Activated CD8-positive, alpha-beta memory T cell treated with anti-CD3 and anti-CD28 coated beads, Interleukin-2, amount 50 U/mL, for 24 hours (primary cell): ENCODE data around the gene RSKR.
"Not testable (repeated sequence)": the region's sequence is repeated elsewhere in the genome, so short reads cannot be mapped to it uniquely, and the experiment has no call there.

Experiments
- DNase-seq: peaks from one replicate; pipeline ENCODE4 v3.0.0-alpha.2; 2020; ENCODE audit errors: extremely low read depth

The RSKR gene

DNA sequence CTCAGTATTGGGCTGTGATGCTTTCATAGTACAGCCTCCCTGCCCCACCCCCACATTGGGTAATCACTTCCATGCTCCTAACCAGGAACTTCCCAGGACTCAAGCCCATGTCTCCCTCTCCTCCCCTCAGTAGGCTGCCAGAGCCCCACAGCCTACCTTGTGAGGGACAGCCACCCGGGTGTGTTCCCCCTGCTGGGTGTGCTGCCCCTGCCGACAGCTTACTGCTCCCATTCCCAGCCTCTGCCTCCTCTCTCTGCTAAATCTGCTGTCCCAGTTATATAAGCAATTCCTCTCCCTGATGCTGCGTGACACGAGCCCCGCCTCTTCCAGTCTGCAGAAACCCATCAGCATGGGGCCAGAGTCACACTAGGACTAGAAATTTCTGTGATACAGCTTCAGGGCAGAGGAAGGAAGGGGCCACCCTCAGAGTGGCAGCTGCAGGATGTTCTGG, at the start of gene RSKR:
Gene RSKR (minus strand): TSS at position 255 of the 451 bp plus-strand sequence. CDS start 24 bp downstream, at position 231.
- DNase-seq: no peak

- DNase-seq: no peak
Measured at GRCh38 chr17:28663723-28664122, 49.7 kb upstream of the RSKR start.

DNA sequence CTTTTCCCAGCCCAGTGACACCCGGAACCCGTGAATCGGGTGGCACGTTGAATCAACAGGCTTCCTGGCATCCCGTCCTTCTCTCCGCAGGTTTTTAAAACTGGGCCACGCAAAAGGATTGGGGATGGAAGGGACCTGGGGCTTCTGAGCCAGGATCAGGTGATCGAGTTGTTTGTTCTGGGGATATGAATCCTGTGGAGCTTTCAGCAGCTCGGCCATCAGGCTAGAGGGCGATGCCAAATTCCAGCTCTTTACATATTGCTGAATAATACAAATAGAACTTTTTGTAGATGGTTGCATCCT, 48.5 kb upstream of the RSKR start:
- DNase-seq: no peak

- peak; percentile 94 for DNase-seq
Measured at GRCh38 chr17:28661635-28662526, 47.9 kb upstream of the RSKR start, which contains the start of the genes SDF2 and SUPT6H. Gene SDF2, minus strand, starts transcription at chr17:28661906. Its CDS starts 30 bp downstream, at chr17:28661876. Gene SUPT6H, plus strand, starts transcription at chr17:28662205. Its CDS starts 11,197 bp downstream, at chr17:28673402.

GRCh38 chr17:28659497-28659881, 45.5 kb upstream of the RSKR start:
- not testable (repeated sequence) for DNase-seq

DNA sequence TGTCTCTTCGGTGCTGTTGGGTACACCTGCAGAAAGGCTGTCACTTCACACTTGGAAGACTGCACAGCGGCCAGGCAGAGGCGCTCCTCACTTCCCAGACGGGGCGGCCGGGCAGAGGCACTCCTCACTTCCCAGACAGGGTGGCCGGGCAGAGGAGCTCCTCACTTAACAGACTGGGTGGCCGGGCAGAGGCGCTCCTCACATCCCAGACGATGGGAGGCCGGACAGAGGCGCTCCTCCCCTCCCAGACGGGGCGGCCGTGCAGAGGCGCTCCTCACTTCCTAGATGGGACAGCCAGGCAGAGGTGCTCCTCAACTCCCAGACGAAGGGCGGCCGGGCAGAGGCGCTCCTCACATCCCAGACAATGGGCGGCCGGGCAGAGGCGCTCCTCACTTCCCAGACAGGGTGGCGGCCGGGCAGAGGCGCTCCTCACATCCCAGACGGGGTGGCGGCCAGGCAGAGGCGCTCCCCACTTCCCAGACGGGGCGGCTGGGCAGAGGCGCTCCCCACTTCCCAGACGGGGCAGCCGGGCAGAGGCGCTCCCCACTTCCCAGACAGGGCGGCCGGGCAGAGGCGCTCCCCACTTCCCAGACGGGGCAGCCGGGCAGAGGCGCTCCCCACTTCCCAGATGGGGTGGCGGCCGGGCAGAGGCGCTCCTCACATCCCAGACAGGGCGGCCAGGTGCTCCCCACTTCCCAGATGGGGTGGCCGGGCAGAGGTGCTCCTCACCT, 44.9 kb upstream of the RSKR start:
- not testable (repeated sequence) for DNase-seq

GRCh38 chr17:28658342-28658741, 44.4 kb upstream of the RSKR start:
- DNase-seq: not testable (repeated sequence)

GRCh38 chr17:28657756-28658155, 43.8 kb upstream of the RSKR start:
- no peak for DNase-seq

GRCh38 chr17:28655160-28655559, 41.2 kb upstream of the RSKR start:
- no peak for DNase-seq

DNA sequence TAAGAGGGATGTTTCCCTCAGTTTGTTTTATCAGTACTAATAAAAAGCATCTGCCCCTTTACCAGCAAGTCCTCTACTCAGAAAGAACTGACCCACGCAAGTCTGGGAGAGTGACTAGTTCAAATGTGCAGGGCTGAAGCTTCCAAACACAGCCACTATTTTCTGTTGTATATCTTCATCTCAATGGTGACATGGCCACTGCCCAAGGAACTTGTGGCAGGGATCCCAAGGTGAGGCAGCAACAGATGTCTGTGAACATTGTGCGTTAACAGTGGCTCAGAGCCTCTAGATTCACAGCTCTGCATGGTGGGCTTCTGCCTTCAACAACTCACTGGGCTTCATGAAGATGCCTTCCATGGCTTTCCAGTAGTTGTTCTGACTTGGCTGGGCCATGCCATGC, 34.7 kb upstream of the RSKR start:
- DNase-seq: no peak

GRCh38 chr17:28646039-28646754, 32.2 kb upstream of the RSKR start:
- no peak for DNase-seq

DNA sequence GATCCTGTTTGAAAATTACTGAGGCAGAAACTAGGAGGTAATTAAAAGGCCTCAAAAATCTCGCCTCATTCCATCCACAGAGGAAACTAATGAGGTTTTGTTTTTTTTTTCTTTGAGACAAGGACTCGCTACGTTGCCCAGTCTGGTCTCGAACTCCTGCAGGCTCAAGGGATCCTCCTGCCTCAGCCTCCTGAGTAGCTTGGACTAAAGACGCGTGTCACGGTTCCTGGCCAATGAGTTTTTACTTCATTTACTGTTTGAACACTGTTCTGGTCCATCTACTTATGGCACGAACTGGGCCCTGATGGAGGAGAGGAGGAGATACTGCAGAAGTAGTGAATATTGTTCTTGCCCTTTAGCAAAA, 31.6 kb upstream of the RSKR start:
- no peak for DNase-seq

GRCh38 chr17:28644787-28645575, 31.0 kb upstream of the RSKR start, which contains the start of gene BLTP2:
Gene BLTP2, minus strand, starts transcription at chr17:28645158. Its CDS starts 102 bp downstream, at chr17:28645056.
- DNase-seq: peak; percentile 82

GRCh38 chr17:28643983-28644786, 30.2 kb upstream of the RSKR start:
- DNase-seq: no peak

- DNase-seq: no peak
Measured at GRCh38 chr17:28641579-28641978, 27.6 kb upstream of the RSKR start.

GRCh38 chr17:28635506-28635905, 21.5 kb upstream of the RSKR start:
- DNase-seq: no peak

DNA sequence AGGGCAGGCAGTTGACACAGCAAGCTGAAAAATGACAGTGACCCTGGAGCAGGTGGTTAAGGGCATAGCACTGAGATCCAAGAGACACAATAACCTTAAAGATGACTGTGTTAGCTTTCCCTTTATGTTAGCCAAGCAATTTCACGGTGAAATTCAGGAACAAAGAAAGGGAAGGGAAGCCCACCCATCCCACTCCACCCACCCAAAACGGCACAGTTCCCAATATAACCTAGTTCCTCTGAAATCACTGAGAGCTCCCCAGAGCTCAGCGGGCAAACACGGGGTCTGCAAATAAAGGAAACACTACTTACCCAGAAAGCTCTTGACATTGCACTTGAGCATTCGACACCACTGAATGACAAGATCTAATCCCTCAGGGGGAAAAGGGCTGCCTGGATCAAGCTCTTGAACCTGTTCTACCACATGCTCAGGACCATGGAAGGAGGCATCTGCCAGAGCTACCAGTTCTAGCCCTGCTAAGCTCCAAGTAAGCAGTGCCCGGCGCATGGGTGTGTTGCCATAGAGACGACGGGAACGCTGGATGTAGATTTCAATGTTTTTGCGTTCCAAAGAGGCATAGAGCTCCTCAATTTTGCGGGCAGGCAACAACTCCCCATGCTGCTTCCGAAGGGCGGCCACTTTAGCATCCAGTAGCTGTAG, 20.4 kb upstream of the RSKR start:
- no peak for DNase-seq

DNA sequence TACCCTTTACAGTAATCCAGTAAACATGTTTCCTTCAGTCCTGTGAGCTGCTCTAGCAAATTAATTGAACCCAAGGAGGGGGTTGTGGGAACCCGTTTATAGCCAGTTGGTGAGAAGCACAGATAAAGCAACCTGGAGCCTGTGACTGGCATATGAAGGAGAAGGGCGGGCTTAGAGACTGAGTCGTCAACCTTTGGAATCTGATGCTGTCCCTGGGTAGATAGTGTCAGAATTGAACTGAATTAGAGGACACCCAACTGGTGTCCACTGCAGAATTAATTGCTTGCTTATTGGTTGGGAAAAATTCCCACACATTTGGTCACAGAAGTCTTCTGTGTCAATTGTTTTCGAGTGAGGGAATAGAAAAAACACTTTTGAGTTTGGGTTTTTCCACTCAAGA, 12.8 kb upstream of the RSKR start:
- DNase-seq: no peak

DNA sequence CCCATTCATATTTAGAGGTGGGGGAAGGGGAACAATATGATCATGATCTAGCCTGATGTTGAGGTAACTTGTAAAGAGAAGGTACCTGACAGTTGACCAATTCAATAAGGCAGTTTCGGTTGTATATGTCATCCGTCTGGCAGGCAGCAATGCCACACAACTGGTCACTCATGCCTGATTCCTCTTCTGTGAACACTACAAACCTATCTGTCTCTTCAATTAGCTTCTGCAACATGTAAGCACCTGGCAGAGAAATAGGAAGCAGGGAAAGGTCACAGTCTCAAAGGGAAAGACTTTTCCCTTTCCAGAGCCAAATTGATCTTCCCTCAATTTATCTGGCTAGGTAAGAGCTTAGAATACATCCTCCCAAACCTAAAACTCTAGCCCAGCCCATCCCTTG, 10.2 kb upstream of the RSKR start:
- no peak for DNase-seq

- DNase-seq: no peak
Measured at GRCh38 chr17:28623696-28624095, 9.7 kb upstream of the RSKR start.
